A673 (cell line): ENCODE results near the gene ADAM12. TPM values are rescaled to one million over a fixed set of nuclear protein-coding genes. Genes with fewer than 3 reads are reported as not detected.

ENCODE experiments used
- BruUV-seq: library from RNA; stranded (reverse); fragments of 400-500 nt; replicated peaks from 2 replicates; lab custom pipeline; 2021; lab: Mats Ljungman, UMichigan
- CTCF ChIA-PET: fragments of 300-600 bp; sonication (Branson Sonifier 250); formaldehyde crosslinking; loops from one replicate; lab custom pipeline; 2022; ENCODE audit warnings: antibody characterized with exemption; lab: Charles Lee
- POLR2A ChIA-PET: fragments of 300-600 bp; sonication (Branson Sonifier 250); formaldehyde crosslinking; loops from one replicate; lab custom pipeline; 2022; ENCODE audit warnings: antibody characterized with exemption; ENCODE audit not compliant: low non-redundant PET; lab: Charles Lee
- DNase-seq: peaks from one replicate; pipeline ENCODE4 v3.0.0-alpha.2; 2015; ENCODE audit warnings: low spot score
- H3K27ac ChIP-seq: fragments of 200-600 bp; sonication (generic); 2 replicates; pipeline ENCODE4 v1.5.1; 2016; ENCODE audit warnings: mixed run types, low read depth, mild to moderate bottlenecking, mixed read lengths, antibody characterized with exemption, low read length; ENCODE audit not compliant: poor library complexity, severe bottlenecking
- H3K27me3 ChIP-seq: fragments of 200-600 bp; sonication (generic); replicated peaks from 2 replicates; pipeline ENCODE4 v1.6.1; 2017; ENCODE audit warnings: mixed run types, low read depth, mild to moderate bottlenecking, mixed read lengths, antibody characterized with exemption, low read length; ENCODE audit not compliant: insufficient read depth, poor library complexity
- H3K36me3 ChIP-seq: fragments of 200-600 bp; sonication (generic); 2 replicates; pipeline ENCODE4 v1.6.1; 2016; ENCODE audit warnings: mixed run types, mild to moderate bottlenecking, mixed read lengths, antibody characterized with exemption, low read length; ENCODE audit not compliant: insufficient read depth, poor library complexity, severe bottlenecking
- H3K4me1 ChIP-seq: fragments of 200-600 bp; sonication (generic); 2 replicates; pipeline ENCODE4 v1.6.1; 2017; ENCODE audit warnings: mixed run types, mild to moderate bottlenecking, mixed read lengths, antibody characterized with exemption, low read length; ENCODE audit not compliant: insufficient read depth, poor library complexity, severe bottlenecking
- H3K4me3 ChIP-seq: fragments of 200-600 bp; sonication (generic); 2 replicates; pipeline ENCODE4 v1.5.1; 2016; ENCODE audit warnings: low read depth, mixed run types, mild to moderate bottlenecking, mixed read lengths, low read length; ENCODE audit not compliant: poor library complexity, severe bottlenecking
- H3K9me3 ChIP-seq: fragments of 200-600 bp; sonication (generic); 2 replicates; pipeline ENCODE4 v1.6.1; 2016; ENCODE audit warnings: mixed run types, low read depth, mild to moderate bottlenecking, mixed read lengths, antibody characterized with exemption, low read length; ENCODE audit not compliant: poor library complexity, severe bottlenecking
- EZH2 ChIP-seq: fragments of 200-600 bp; sonication (generic); IDR thresholded peaks from 2 replicates; pipeline ENCODE4 v1.6.1; 2017; ENCODE audit warnings: borderline replicate concordance, low read depth, mild to moderate bottlenecking, mixed read lengths, antibody characterized with exemption, low read length; ENCODE audit not compliant: poor library complexity, severe bottlenecking
- intact Hi-C: fragments of 100-400 bp; cut with micrococcal nuclease; formaldehyde crosslinking; loops from one replicate; pipeline ENCODE4 v1.10.0; 2022; ENCODE audit not compliant: unreplicated experiment
- total RNA-seq: library from RNA; stranded (reverse); gene quantifications from 2 replicates; pipeline ENCODE4 v1.2.3, GENCODE V29; 2021
- TF ChIP-seq, protein P1 (sequence below): fragments of 300-800, 200-600 bp; sonication (generic); conservative IDR thresholded peaks from 2 replicates; pipeline ENCODE4 v1.5.1; 2017; ENCODE audit warnings: low read depth, mild to moderate bottlenecking, antibody characterized with exemption, low read length, moderate library complexity, mixed read lengths

Gene ADAM12
- total RNA-seq, 1 experiment from 2014 or later = 0.17 TPM

DNA sequence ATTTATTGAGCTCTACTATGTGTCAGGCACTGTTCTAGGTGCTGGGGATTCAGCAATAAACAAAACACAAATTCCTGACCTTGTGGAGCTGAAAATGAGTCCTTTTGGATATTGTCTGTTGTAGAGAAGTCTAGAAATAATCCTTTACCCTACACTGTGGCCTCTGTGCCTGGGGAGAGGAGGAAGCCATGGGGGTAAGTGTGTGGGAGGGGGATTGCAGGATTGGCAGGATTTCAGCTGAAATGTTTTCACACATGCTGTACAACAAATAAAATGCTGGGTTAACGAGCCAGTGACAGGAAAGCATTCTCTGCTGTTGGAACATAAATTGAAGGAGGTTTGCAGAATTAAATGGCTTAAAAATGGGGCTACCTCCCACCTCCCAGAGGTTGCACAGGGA is 302.5 kb downstream of the ADAM12 start:
- intact Hi-C loops = no loop called here
- Histone ChIP-seq H3K36me3 (no peaks in the 10 kb centered on the region), H3K9me3 (no peaks in the 10 kb centered on the region), H3K4me1 (no peaks in the 10 kb centered on the region), H3K27ac (no peak overlapping the region), H3K27me3 (no peaks in the 10 kb centered on the region), H3K4me3 (no peak overlapping the region)
- no peak for DNase-seq
- no TSS peak for BruUV-seq
- TF ChIP-seq, protein P1, sequence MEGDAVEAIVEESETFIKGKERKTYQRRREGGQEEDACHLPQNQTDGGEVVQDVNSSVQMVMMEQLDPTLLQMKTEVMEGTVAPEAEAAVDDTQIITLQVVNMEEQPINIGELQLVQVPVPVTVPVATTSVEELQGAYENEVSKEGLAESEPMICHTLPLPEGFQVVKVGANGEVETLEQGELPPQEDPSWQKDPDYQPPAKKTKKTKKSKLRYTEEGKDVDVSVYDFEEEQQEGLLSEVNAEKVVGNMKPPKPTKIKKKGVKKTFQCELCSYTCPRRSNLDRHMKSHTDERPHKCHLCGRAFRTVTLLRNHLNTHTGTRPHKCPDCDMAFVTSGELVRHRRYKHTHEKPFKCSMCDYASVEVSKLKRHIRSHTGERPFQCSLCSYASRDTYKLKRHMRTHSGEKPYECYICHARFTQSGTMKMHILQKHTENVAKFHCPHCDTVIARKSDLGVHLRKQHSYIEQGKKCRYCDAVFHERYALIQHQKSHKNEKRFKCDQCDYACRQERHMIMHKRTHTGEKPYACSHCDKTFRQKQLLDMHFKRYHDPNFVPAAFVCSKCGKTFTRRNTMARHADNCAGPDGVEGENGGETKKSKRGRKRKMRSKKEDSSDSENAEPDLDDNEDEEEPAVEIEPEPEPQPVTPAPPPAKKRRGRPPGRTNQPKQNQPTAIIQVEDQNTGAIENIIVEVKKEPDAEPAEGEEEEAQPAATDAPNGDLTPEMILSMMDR = no peak
- ChIA-PET POLR2A (no interaction called here), CTCF (no interaction called here)

DNA sequence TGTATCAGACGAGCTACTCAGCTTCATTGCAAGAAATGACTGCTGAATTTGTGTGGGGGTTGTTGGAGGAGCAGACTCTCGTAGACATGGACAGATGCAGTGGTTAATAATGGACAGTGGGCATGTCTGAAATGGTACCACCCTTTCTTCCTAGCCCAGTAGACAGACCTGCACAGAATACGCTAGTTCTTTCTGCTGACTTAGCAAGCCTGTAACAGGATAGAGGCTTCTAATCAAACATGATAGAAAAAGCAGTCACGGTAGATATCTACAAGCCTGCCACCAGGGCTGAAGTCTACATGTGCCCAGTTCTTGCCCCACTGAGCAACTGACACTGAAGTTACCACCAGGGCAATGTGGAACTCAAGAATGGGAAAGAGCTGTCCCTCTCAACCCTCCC is 303.9 kb downstream of the ADAM12 start:
- Histone ChIP-seq H3K9me3 (no peaks in the 10 kb centered on the region), H3K4me3 (no peak overlapping the region), H3K27ac (no peak overlapping the region), H3K4me1 (no peaks in the 10 kb centered on the region), H3K36me3 (no peaks in the 10 kb centered on the region), H3K27me3 (no peaks in the 10 kb centered on the region)
- CTCF ChIA-PET = no interaction called here
- no TSS peak for BruUV-seq
- intact Hi-C loops = no loop called here
- TF ChIP-seq, protein P1 = no peak
- TF ChIP-seq EZH2 = no peak
- POLR2A ChIA-PET = no interaction called here
- DNase-seq = no peak

DNA sequence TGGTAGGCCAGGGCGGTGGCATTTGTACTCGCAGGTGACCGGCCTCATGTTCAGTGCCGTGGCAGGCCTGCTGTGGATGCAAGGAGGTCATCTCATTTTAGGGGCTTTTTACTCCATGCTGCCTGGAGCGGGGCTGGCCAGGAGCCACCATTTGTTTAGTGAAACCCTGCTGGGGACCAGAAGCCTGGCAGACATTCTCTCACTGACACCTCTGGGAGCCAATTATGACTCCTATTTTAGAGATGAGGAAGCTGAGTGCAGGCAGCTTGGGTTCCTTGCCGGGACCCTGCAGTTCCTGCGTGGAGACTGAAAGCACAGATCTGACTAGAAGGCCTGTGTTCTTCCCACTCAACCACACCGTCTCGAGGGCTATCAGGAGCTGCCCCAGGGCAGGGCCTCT is 305.3 kb downstream of the ADAM12 start:
- POLR2A ChIA-PET = no interaction called here
- BruUV-seq = no TSS peak
- Histone ChIP-seq H3K36me3 (no peaks in the 10 kb centered on the region), H3K9me3 (no peaks in the 10 kb centered on the region), H3K27me3 (no peaks in the 10 kb centered on the region), H3K4me1 (no peaks in the 10 kb centered on the region), H3K4me3 (no peak overlapping the region), H3K27ac (no peak overlapping the region)
- TF ChIP-seq EZH2 = no peak
- TF ChIP-seq, protein P1 = no peak
- no peak for DNase-seq
- intact Hi-C loops = no loop called here
- CTCF ChIA-PET = no interaction called here
